ENCODE measurements around the gene WWOX.
"Not testable (repeated sequence)": the region's sequence is repeated elsewhere in the genome, so short reads cannot be mapped to it uniquely, and the experiment has no call there.

WWOX gene

GRCh38 chr16:79204486-79204885 lies 1105.0 kb downstream of the WWOX start:
- DNase-seq (ENCODE audit: low read depth in 2 of 2) = no peak

GRCh38 chr16:79206889-79207288 lies 1107.4 kb downstream of the WWOX start:
- no peak for DNase-seq (ENCODE audit: low read depth in 2 of 2)

GRCh38 chr16:79209308-79209707 lies 1109.9 kb downstream of the WWOX start:
- no peak for DNase-seq (ENCODE audit: low read depth in 2 of 2)

GRCh38 chr16:79210607-79211006 lies 1111.2 kb downstream of the WWOX start:
- DNase-seq (ENCODE audit: low read depth in 2 of 2) = no peak

- DNase-seq (ENCODE audit: low read depth in 2 of 2) = no peak
Observed at GRCh38 chr16:79211586-79211985, 1112.1 kb downstream of the WWOX start.

GRCh38 chr16:79212114-79212791 lies 1112.8 kb downstream of the WWOX start:
- DNase-seq (ENCODE audit: low read depth in 2 of 2) = no peak

- DNase-seq (ENCODE audit: low read depth in 2 of 2) = no peak
Observed at GRCh38 chr16:79213214-79213613, 1113.8 kb downstream of the WWOX start.

- no peak for DNase-seq (ENCODE audit: low read depth in 2 of 2)
Observed at GRCh38 chr16:79215289-79215688, 1115.8 kb downstream of the WWOX start.

GRCh38 chr16:79217375-79218011 lies 1118.0 kb downstream of the WWOX start:
- no peak for DNase-seq (ENCODE audit: low read depth in 2 of 2)

- no peak for DNase-seq (ENCODE audit: low read depth in 2 of 2)
Observed at GRCh38 chr16:79218351-79218750, 1118.9 kb downstream of the WWOX start.

- DNase-seq (ENCODE audit: low read depth in 2 of 2) = not testable (repeated sequence)
Observed at GRCh38 chr16:79225994-79226393, 1126.5 kb downstream of the WWOX start.

GRCh38 chr16:79229361-79229760 lies 1129.9 kb downstream of the WWOX start:
- DNase-seq (ENCODE audit: low read depth in 2 of 2) = no peak

- DNase-seq (ENCODE audit: low read depth in 2 of 2) = not testable (repeated sequence)
Observed at GRCh38 chr16:79245700-79246099, 1146.2 kb downstream of the WWOX start.

GRCh38 chr16:79247386-79247785 lies 1147.9 kb downstream of the WWOX start:
- no peak for DNase-seq (ENCODE audit: low read depth in 2 of 2)

- DNase-seq (ENCODE audit: low read depth in 2 of 2) = no peak
Observed at GRCh38 chr16:79248351-79248750, 1148.9 kb downstream of the WWOX start.

GRCh38 chr16:79250502-79251098 lies 1151.1 kb downstream of the WWOX start:
- no peak for DNase-seq (ENCODE audit: low read depth in 2 of 2)

GRCh38 chr16:79253100-79253631 lies 1153.7 kb downstream of the WWOX start:
- no peak for DNase-seq (ENCODE audit: low read depth in 2 of 2)

GRCh38 chr16:79257953-79258490 lies 1158.6 kb downstream of the WWOX start:
- DNase-seq (ENCODE audit: low read depth in 2 of 2) = no peak

GRCh38 chr16:79260890-79261289 lies 1161.4 kb downstream of the WWOX start:
- DNase-seq (ENCODE audit: low read depth in 2 of 2) = not testable (repeated sequence)

- peak in 1 of 2 donors; percentile 28 for DNase-seq (ENCODE audit: low read depth in 2 of 2)
Observed at GRCh38 chr16:79261481-79261940, 1162.1 kb downstream of the WWOX start.

GRCh38 chr16:79261944-79262552 lies 1162.6 kb downstream of the WWOX start:
- no peak for DNase-seq (ENCODE audit: low read depth in 2 of 2)
